Omental fat pad (tissue), 4 donors: ENCODE measurements around the gene IGF2BP1. TPM values are rescaled to one million over a fixed set of nuclear protein-coding genes. Genes with fewer than 3 reads are reported as not detected.

Experiments used
- ATAC-seq: fragments of 150-250 bp; one replicate; pipeline ENCODE4 v1.9.1; 2016; ENCODE audit warnings: mild to moderate bottlenecking, moderate library complexity; ENCODE audit not compliant: low FRiP score
- DNase-seq: peaks from one replicate; pipeline ENCODE4 v3.0.0-alpha.2; 2019; ENCODE audit warnings: low spot score
- total RNA-seq, 4 donors: library from RNA; depleted of rRNA; stranded (reverse); fragments of >200 nt; gene quantifications; one replicate each; pipeline ENCODE4 v1.1.0, GENCODE V29; 2016
- TF ChIP-seq, protein P1 (sequence below), 3 donors: fragments of 450-650 bp; IDR thresholded peaks; one replicate each; pipeline ENCODE4 v1.5.1; 2016 to 2017; ENCODE audit warnings: antibody characterized with exemption in 3 of 3, mild to moderate bottlenecking in 3 of 3, moderate library complexity in 2 of 3

The IGF2BP1 gene
- total RNA-seq, 4 donors from 2014 or later, result 0.16 TPM; not detected in 3

DNA sequence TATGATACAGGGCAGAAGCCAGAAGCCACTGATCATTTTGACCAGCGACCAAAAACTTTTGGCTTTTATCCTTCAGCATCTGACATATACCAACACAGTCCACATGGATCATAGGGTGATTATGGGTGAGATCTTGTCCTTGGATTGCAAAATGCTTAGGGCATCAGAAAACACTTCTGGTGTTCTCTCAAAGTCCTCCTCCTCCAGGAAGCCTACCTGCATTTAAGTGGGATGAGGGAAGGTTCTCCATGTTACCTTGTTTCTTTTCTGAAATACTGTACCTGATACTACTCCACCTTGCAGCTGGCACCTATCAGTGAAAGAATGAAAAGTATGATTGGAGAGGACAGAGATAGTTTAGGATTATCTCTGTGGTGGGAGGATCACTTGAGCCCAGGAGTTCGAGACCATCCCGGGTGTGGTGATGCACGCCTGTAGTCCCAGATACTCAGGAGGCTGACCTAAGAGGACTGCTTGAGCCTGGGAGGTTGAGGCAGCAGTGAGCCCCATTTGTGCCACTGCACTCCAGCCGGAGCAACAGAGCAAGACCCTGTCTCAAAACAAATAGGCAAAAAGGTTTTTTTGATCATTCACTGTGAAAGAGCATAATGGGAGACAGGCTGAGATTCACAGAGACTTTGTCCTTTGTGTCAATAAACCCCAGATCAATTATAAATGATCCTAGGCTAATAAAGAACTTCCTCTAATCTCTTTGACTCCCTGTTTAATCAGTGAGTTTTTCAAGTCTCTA, 88.6 kb downstream of the IGF2BP1 start:
- TF ChIP-seq, protein P1, sequence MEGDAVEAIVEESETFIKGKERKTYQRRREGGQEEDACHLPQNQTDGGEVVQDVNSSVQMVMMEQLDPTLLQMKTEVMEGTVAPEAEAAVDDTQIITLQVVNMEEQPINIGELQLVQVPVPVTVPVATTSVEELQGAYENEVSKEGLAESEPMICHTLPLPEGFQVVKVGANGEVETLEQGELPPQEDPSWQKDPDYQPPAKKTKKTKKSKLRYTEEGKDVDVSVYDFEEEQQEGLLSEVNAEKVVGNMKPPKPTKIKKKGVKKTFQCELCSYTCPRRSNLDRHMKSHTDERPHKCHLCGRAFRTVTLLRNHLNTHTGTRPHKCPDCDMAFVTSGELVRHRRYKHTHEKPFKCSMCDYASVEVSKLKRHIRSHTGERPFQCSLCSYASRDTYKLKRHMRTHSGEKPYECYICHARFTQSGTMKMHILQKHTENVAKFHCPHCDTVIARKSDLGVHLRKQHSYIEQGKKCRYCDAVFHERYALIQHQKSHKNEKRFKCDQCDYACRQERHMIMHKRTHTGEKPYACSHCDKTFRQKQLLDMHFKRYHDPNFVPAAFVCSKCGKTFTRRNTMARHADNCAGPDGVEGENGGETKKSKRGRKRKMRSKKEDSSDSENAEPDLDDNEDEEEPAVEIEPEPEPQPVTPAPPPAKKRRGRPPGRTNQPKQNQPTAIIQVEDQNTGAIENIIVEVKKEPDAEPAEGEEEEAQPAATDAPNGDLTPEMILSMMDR (IDR thresholded peaks at IDR 0.05), result no peak
- DNase-seq, result no peak

GRCh38 chr17:49086316-49086605, 89.1 kb downstream of the IGF2BP1 start:
- TF ChIP-seq, protein P1 (IDR thresholded peaks at IDR 0.05), result no peak
- DNase-seq, result no peak
- ATAC-seq, result no peak

More for the DNA sequence above, 88.6 kb downstream of the IGF2BP1 start:
- no peak for ATAC-seq

DNA sequence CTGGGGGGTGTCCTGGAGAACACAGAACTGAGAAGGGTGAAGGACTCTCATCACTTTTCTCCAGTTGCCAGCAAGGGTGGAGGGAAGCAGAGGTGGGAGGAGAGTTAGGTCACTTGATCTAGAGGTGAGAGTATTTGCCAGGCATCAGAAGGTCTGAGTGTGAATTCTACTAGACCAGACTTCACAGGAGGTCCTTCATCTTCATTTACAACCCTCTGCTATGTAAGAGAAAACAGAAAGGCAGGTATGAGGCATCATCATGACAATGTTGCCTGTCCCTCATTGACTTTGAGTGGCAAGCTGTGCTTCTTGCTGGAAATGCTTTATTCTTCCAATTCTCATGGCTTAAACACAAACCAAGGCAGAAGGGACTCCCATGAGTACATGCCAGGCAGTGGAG, 89.5 kb downstream of the IGF2BP1 start:
- TF ChIP-seq, protein P1 (IDR thresholded peaks at IDR 0.05), result no peak
- DNase-seq (no peak), ATAC-seq (no peak)

DNA sequence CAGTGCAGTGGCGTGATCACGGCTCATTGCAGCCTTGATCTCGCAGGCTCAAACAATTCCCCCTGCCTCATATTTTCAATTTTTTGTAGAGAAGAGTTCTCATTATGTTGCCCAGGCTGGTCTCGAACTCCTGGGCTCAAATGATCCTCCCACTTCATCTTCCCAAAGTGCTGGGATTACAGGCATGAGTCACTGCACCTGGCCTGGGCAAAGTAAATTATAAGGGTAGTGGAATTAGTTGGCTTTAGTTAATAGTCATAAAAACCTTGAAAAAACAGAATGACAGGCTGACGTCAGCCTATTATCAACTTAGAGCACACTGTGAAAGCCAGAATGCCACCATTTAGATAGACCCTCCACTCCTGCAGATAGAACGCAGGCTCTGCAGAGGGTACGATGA, 91.9 kb downstream of the IGF2BP1 start:
- DNase-seq (no peak), ATAC-seq (no peak)
- TF ChIP-seq, protein P1 (IDR thresholded peaks at IDR 0.05), result no peak

GRCh38 chr17:49090878-49091594, 93.9 kb downstream of the IGF2BP1 start:
- ATAC-seq (no peak), DNase-seq (no peak)
- TF ChIP-seq, protein P1 (IDR thresholded peaks at IDR 0.05), result no peak

- TF ChIP-seq, protein P1 (IDR thresholded peaks at IDR 0.05), result no peak
- ATAC-seq (no peak), DNase-seq (no peak)
These were observed 95.9 kb downstream of the IGF2BP1 start for GRCh38 chr17:49093131-49093530.

DNA sequence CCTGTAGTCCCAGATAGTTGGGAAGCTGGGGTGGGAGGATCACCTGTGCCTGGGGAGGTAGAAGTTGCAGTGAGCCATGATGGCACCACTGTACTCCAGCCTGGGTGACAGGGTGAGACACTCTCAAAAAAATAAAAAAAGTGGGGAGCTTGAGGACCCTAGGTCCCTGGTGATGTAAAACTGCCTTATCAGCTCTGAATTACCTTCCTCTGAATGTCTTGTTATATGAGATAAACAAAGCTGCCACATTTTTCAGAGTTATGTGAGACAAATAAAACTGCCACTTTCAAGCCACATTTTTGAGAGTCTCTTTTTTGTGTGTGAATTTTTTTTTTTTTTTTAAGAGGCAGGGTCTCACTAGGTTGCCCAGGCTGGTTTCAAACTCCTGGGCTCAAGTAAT, 103.4 kb downstream of the IGF2BP1 start:
- ATAC-seq, result no peak
- TF ChIP-seq, protein P1 (IDR thresholded peaks at IDR 0.05), result no peak
- DNase-seq, result no peak
